NCI-H510A treated with DMSO at 0.1 percent for 48 hours (cell line): Measurements from ENCODE around the gene PTPRF.

Experiments used
- DNase-seq: peaks from one replicate; lab custom pipeline; 2025; lab: John Stamatoyannopoulos, UW

PTPRF gene

DNA sequence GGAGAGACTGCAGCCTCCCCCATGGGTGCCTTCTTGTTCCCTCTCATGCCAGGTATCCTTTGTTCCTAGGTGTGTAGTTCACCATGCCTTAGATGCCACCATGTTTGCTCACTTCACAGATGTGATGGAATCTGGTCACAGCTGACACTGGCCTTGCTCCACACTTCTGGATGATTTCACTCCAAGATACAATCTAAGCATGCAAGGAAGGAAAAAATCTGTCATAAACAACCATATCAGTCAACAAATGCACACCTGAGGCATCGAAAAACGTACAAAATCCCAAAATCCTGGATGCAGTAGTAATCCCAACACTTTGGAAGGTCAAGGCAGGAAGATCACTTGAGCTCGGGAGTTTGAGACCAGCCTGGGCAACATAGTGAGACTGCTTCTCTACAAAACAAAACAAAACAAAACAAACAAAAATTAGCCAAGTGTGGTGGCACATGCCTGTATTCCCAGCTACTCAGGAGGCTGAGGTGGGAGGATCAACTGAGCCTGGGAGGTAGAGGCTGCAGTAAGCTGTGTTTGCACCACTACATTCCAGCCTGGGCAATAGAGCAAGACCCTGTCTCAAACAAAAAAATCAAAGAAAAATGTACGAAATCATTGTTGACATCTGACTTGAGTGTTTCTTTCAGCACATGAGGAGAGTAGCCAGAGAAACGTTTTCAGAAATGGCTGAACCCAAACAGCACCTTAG is 17.1 kb upstream of the PTPRF start:
- no peak for DNase-seq

DNA sequence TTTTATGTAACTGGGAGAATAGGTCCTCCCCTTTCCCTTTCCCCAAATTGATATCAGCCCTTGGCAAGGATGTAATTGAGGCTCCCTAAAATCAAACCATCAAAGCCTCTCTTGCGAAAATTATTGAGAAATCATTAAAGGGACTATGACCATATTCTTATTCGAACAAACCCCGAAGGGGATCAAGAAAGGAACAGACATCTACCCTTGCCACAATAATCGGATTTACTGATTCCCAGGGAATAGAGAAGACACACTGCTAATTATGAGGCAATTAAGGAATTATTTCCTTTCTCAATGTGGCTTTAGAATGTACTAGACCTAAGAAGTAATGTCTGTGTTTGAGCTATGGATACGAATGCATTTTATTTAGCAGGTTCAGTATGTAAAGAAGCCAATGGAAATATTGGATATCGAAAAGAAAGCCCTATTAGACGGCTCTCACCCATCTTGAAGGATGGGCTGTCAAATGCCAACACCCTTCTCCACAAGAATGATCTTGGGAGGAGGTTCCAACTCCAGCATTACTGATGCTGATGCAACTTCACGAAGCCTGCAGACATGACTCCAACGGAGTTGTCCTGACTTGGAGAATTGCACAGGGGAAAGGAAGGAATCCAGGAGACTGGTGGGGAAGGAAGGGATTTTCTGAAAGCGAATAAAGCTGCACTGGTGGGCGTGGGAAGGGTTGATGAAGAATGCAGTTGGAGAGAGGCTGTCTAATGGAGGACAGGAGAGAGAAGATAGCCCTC is 11.6 kb upstream of the PTPRF start:
- DNase-seq, result no peak

DNA sequence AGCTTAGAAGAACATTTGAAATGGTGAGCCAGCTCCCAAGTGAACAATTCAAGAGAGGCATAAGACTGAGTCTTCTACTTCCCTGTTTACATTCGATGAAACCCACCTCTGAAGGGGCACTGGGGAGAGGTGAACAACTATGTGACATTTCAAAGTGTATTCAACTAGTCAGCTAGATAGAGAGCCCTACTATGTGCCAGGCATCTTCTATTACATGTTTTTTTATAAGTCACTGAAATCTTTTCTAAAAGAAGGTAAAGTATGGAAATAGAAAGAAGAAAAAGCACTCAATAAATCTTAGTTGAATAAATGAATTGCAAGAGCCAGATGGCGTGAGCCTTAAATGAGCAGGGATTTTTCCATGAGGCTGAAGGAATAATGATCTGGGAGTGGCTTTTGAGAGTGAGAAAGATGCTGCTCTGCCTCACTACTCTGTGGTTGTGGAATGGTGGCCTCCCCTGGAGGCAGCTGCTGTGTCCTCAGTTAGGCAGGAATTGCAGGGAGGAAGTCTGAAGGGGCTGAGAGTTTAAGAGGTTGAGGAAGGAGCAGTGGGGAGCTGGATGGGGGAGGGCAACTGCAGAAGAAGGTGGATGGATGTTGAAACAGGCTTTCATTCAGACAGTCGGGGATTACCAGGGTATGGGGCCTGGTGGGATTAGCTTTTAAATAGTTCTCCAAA is 10.4 kb upstream of the PTPRF start:
- DNase-seq, result peak; percentile 56

DNA sequence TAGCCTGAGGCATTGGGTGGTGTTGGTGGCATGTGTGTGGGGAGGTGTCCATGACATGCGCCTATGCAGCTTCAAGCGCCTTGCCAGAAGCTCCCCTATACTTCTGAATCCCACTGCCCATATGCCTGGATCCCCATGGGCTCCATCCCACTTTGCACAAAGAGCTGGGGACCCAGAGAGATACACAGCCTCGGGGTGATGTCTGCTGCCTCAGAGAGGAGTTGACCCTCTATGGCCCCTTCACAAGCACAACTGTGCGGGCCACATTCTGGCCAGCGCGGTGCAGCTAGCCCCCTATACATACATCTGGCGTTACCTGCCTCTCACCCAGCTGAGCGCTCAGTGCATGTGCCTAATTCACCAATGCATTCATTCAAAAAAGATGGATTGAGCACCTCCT is 9.6 kb upstream of the PTPRF start:
- no peak for DNase-seq

DNA sequence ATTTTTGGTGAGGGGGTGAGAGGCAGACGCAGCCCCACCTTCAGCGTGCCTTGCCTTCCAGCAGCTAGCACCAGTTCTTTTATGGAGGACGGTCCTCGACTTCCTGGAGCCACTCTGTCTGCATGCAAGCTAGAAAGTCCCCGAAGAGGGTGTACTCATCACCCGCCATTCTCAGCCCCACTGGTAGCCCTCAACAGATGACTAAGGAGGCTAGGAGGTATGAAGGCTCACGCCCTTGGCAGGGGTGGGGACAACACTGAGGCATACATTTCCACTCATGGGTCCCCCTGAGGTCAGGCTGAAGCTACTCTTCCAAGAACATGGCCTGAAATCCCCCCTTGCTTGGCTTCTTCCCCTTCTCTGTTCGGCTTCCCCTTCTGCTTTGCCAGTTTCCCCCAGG is 8.9 kb upstream of the PTPRF start:
- no peak for DNase-seq

DNA sequence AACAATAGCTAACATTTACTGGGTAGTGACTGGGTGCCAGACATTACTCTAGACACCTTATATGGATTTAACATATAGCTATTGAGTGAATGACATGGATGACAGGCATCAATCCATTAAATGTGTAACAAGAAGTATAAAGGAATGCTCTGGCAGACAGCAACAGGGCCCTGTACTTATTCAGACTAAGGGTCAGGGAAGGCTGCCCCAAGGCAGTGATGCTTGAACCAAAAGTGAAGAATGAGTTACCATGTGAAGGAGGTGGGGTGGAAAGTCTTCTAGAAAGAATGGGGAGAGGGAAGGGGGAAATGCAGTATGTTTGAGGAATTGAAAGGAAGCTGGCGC is 8.3 kb upstream of the PTPRF start:
- DNase-seq, result no peak

DNA sequence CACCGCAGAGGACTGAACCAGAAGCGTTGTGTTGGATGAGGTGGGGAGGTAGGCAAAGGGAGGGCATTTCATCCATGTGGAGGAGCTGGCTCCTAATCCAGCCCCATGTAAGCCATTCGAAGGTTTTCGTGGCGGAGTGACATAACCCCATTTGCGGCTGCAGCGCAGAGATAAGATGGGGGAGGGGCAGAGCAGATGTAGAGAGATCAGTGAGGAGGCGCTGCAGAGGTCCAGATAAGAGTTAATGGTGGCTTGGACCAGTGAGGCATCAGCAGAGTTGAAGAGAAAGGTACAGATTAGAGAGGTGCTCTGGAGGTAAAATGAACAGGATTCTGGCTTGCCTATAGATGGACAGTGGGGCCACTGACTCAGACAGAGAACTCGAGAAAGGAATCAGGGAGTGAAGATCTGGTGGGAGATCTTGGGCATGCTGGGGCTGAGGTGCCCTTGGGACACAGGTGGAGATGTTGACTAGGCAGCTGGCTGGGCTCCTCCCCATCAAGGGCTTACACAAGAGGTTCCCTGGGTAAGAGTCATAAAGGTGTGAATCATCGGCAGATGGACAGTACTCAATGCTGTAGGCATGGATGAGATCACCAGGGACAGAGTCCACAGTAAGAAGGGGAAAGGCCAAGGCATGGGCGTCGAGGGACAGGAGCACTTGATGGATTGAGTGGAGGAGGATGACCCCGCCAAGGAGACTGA is 7.8 kb upstream of the PTPRF start:
- DNase-seq, result peak; percentile 96

DNA sequence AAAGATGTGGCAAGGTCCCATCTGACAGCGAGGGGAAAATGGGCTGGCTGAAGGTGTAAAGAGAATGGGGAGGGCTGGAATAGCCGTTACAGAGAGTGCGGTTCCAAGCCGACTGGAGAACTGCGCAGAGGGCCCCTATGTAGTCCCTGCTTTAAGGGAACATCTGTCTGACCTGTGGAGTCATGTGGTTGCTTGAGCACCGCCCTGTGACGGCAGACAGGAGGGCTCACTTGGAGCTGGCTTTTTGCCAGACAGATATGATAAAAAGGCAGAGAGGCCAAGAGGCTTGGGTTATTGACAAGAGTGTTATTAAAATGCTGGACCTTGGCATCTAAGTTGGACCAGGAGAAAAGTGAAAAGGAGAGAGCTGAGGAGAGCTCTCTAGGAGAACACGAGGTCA is 5.9 kb upstream of the PTPRF start:
- peak; percentile 98 for DNase-seq

DNA sequence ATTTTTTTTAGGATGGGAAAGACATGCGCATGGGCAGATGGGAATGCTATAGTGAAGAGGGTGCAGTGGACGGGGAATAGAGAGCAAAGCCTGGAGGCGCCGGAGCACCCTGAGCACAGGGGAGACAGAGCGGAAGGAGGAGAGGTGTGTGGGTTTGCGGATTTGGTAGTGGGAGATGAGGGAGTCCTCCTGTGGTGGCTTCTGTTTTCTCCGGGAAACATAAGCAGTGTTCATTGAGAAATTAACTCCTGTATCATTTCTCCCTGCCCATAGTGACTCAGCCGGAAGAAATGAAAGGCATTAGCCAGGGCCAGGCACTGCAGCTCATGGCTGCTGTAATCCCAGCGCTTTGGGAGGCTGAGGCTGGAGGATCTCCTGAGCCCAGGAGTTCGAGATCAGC is 4.7 kb upstream of the PTPRF start:
- no peak for DNase-seq

DNA sequence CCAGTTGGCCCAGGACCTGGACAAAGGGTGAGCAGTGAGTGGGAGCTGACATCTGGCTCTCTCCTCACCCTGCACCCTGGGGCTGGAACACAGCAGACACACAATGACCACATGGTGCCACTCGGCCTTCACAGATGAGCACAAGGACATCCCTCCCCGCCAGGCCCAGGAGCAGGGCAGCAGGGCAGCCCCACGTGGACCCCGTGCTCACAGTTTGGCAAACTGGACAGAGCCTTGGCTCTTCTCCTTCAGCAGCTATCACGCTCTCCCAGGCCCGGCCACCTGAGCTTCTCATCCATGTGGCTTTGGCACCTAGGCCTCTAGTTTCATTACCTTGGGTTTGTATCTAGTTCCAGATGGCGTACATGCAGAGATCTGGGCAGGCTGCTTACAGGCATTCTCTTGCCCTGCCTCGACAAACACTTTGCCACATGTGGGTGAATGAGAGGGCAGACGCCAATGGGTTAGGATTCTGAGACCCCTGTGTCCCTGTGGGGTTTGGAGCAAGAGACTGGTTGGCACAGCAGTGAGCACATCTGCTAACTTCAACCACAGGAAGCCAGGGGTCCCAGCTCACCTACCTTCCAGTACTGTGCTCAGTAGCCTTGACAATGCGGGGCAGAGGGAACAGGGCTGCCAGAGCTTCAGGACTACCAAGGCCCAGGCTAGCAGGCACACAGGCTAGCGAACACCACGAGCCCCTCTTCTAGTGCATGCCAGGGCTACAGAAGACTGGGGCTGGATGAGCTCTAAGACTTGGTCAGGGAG is 3.4 kb upstream of the PTPRF start:
- no peak for DNase-seq

DNA sequence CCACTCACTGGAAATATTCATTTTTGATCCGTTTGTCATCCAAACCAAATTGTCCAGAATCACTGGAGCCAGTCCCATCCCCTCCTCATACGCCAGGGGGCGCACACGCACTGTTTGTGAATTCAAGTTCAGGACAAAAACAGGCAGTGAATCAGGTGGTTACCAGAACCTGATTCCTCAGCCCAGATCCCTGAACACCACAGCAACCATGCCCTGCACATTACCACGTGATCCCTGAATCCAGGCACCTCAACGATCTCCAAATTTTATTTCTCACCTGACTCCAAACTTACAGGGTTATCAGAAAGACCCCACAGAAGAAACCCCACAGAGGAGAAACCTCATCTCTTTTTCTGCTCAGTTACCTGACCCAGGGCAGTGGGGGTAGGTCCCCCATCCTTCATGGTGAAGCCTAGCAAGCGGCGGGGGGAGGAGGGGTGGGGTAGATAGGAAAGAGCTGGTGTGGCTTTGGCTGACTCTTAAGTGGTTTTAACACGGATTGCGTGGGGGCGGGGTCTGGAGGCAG is 1.4 kb upstream of the PTPRF start:
- peak; percentile 100 for DNase-seq

DNA sequence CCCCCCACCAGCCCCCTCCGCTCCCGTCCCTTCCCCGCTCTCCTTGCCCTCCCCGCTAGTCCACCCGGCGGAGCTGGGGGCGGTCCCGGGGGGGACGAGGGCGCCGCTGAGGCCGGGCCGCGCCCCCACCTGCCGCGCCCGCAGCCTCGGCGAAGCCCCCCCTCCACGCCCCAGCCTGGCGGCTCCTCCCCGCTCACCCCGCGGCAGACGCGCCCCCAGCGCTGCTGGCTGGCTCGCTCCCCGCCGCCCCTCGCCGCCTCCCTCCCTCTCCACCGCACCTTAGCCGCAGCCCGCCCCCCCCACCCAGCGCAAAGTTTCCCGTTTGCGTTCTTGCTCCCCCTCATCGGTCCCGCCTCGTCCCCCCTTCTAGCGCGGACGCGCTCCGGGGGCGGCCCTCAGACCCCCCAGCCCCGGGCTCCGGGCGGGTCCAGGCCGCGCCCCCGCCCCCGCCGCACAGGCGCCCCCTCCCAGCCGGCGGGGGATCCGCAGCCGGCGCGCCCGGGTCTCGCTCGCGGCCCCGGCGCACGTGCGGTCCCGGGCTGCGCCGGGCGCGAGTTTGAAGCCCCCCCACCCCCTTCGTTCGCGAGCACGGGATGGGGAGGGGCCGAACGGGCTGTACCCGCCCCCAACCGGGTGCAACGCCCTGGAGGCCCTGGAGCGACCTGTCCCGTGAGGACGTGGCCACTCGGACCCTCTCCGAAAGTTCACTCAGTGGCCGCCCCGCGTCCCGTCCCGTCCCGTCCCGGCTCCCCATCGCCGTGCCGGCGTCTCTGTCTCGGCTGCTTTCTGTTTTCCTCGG is 623 bp downstream of the PTPRF start:
- DNase-seq, result peak; percentile 94

DNA sequence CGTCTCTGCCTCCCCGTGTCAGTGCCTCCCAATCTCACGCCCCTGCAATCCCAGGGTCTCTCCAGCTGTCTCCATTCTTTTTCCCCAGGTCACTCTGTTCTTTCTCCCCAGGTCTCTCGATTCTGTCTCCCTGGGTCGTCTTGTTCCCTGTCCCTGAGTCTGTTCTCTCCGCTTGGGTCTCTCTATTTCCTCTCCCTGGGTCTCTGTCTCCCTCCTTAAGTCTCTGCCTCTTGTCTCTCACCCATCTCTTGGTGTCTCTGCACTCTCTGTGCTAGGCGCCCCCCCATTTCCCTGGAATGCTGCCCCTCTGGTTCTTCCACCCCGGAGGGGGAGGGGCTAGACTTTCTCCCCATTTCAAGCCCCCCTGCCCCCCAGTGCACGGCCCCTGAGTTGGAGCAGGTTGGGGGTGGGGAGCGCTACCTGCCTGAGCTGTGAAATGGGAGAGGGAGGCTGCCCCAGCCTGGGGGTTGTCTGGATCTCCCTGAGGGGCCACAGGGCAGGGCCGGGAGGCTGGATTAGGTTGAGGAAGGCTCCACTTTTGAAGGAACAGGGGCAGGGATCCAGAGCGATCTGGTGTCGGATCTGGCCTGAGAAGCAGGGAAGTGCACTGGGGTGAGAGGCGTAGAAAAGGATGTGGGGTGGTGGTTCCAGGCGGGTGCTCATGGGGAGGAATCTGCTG is 1.4 kb downstream of the PTPRF start:
- peak; percentile 57 for DNase-seq

DNA sequence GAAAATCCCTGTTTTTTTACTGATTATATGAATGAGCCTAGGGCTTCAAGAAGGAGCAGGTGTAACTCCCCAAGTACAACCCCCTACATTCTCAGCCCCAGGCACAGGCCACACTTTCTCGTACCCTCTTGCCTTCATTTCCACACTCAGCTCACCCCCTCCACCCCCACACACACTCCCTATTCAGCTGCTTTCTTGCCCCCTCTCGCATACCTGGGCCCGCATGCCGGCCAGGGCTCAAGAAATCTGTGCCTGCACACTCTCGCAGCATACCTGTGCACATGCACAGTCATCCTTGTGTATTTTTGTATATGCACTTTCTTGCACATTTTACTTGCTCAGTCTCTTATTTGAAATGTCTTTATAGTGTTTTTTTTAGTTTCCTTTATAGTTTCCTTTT is 2.0 kb downstream of the PTPRF start:
- DNase-seq, result no peak

DNA sequence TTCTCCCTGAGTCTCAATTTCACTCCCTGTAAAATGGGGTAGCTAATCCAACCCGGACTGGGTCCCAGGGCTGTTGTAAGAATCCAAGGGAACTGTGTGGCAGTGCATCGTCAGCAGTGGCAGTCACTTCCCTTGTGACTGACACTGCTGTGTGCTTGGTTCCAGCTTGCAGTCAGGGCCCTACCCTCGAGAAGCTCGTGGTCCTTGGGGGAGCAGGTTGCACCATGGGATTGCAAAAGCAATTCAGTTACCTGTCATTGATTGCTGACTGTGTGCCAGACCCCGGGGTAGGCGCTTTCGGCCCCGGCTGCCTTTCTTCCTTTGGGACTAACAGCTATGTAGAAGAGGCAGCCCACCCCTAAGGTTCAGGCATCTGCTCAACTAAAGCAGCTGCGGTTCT is 2.9 kb downstream of the PTPRF start:
- DNase-seq, result no peak

DNA sequence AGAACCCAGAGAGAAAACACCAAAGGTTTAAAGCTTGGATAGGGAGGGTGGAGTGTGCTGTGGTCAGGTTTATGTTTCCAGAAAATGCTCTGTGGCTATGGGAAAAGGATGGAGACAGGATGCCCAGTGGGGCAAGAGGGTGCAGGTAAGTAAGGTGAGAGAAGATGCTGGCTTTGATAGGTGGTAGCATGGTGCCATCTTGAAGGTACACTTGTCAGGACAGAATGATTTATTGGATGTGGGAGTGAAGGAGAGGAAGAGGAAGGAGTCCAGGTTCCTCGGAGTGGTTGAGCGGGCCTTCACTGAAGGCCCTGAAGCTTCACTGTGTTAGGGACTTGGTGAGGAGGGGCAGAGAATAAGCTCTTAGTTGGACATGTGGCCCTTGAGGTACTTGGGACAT is 3.6 kb downstream of the PTPRF start:
- no peak for DNase-seq

DNA sequence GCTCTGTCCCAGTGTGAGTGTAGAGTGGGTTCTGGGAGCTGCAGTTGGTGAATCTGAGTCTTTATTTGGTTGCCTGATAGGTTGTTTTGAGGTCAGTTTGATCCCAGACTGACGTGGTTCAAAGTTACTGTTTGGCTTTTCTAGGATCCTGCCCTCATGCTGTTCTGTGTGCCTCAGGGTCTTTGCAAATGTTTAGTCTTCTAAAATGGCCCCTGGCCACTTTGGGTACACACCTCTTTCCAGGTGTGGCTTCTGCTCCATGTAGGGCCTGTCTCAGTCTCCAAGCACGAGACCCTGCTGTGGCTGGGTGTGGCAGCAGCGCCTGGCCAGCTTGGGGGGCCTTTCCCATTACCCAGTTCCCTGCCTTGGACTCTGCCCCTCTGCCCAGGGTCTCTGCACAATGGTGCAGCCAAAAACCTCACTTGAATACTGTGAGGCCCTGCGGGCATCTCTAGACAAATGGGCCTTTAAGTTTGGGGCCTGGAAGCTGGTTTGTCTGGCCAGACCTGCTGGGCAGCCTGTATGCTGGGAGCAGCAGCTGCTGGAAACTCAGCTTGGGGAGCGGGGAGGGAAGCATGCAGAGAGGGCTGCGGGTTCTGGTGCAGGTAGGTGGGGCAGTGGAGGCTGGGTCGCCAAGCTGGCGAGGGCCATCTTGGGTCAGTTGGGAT is 5.6 kb downstream of the PTPRF start:
- DNase-seq, result peak; percentile 85

DNA sequence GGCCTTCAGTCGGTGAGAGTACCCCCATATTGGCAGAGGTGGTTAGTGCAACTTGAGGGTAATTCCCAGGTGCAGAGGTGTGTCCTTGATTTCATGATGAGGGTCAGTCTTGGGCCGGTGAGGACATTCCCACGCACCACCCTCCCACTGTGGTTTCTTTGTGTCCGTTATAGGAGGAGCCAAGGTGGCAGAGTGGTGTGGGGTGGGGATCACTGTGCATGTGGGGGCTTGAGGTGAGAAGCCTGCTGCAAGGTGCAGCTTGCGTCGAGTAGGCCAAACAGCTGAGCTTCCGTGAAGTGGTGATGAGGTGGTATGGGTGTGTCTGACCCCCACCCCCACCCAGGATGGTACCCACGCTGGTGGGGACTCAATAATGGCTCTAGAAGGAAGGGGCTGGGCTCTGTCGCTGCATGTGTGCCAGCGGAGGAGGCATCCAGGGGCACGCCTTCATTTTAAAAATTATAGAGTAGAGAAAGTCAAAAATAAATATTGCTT is 6.2 kb downstream of the PTPRF start:
- no peak for DNase-seq

DNA sequence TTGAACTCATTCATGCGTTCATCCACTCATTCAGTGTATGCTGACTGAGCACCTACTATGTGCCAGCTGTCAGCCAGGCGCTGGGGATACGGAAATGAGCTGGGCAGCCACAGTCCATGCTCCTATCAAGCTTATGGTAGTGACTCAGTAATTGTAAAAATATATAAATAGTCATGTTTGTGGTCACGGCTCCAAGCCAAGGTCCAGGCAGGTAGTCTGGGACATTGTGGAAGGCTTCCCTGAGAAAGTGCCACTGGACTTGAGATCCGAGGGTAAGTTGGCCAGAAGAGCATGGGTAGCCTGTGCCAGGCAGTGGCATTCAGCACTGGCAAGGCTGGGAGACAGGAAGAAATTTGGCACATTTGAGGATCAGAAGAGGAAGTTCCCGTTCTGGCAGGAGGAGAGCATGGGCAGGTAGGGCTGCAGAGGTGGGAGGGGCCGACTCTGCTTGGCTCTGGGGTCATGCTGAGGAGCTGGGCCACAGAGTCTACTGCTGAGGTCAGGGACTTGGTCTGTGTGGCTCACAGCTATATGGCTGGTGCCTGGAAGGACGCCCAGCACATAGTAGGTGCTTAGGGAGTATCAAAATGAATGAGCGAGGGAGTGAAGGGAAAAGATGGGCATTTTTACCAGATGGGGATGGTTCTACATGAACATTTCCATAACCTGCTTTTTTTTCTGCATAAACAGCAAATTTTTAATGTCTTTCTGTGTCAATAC is 6.9 kb downstream of the PTPRF start:
- no peak for DNase-seq
